AG09309 (cell line): Measurements from ENCODE around the gene MARK3.

Experiments used
- DNase-seq: peaks from one replicate; pipeline ENCODE4 v3.0.0-alpha.2; 2010; ENCODE audit warnings: low read depth
- H3K4me3 ChIP-seq: 2 replicates; pipeline ENCODE4 v1.5.1; 2011; ENCODE audit warnings: mild to moderate bottlenecking, low read depth, low read length, moderate library complexity; ENCODE audit not compliant: control insufficient read depth
- TF ChIP-seq, protein P1 (sequence below): IDR thresholded peaks from 2 replicates; pipeline ENCODE4 v1.5.1; 2011; ENCODE audit warnings: mild to moderate bottlenecking, low read depth, low read length, inconsistent platforms; ENCODE audit not compliant: insufficient read depth, control insufficient read depth; ENCODE audit errors: missing control alignments

MARK3 gene

DNA sequence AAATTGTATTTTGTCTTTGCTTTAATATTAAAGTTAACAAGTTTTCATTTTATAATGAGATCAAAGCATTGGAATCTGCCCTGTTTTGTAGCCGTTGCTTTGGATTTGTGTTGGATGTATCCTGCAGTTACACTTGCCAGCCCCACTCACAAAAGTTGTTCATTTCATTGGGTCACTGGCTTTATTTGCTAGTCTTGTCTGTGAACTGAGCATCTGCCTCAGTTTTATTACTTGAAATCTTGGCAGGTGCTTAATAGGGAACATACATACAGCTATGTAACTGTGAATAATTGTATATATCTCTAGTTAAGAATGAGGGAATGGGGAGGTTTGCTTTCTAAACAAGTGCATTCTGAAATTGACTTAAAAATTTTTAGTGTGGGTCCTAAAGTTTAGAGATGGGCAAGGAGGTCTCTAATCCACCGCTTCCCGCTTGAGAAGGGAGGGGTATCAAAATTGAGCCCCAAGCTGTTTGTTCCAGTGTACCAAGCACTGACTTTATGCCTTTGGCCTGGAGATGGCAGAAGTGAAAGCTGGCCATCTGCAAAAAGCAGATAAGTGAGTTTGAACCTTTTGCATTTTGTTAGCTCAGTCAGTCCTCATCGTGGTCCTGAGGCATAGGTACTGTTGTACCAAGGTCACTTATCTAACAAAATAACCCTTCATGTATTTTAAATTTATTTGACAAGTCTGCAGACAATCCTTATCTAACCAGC is 41.9 kb upstream of the MARK3 start:
- TF ChIP-seq, protein P1, sequence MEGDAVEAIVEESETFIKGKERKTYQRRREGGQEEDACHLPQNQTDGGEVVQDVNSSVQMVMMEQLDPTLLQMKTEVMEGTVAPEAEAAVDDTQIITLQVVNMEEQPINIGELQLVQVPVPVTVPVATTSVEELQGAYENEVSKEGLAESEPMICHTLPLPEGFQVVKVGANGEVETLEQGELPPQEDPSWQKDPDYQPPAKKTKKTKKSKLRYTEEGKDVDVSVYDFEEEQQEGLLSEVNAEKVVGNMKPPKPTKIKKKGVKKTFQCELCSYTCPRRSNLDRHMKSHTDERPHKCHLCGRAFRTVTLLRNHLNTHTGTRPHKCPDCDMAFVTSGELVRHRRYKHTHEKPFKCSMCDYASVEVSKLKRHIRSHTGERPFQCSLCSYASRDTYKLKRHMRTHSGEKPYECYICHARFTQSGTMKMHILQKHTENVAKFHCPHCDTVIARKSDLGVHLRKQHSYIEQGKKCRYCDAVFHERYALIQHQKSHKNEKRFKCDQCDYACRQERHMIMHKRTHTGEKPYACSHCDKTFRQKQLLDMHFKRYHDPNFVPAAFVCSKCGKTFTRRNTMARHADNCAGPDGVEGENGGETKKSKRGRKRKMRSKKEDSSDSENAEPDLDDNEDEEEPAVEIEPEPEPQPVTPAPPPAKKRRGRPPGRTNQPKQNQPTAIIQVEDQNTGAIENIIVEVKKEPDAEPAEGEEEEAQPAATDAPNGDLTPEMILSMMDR = no peak
- DNase-seq = no peak

DNA sequence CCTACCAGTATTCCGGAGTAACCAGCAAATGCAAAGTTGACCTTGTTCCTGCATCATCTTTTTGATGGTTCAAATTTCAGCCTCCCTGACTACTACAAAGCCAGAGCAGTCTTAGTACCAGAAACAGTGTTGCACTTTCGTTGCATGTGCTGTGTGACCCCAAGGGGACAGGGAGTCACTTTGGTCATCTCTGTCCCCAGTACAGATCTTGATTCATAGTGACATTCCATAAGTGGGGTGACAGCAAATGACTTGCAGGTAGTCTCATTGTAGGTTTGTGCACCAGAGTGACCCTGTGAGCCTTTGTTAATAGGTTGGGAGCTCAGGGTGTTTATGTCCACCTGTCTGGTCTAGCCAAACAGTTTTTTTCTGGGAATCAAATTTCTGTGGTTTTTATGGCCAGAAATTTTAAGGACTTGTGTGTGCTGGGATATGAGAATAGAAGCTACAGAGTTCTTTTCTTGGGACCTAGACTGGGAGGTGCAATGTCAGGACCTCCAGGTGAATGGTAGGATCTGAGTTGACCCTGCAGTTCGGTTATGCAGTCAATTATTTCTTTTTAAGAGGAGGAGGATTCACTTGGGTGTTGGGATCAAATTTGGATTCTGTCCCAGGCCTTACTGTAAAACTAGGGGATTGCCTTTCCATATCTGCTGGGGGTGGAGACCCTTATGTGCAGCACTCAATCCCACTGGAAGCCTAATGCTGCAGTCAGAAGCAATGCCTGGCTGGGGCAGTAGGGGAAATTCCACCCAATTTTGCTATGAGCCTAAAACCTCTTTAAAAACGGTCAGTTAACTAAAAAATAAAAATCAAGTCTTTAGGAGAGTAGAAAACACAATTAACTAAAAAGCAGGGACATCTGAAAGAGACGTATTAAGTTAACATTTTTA is 41.1 kb upstream of the MARK3 start:
- no peak for DNase-seq
- no peak overlapping the region for H3K4me3 ChIP-seq
- TF ChIP-seq, protein P1 = no peak

More for the DNA sequence above, 41.9 kb upstream of the MARK3 start:
- no peak overlapping the region for H3K4me3 ChIP-seq

- no peak for DNase-seq
- H3K4me3 ChIP-seq = no peak overlapping the region
- TF ChIP-seq, protein P1 = no peak
These were observed 38.9 kb upstream of the MARK3 start for GRCh38 chr14:103346286-103346685.

- H3K4me3 ChIP-seq = no peak overlapping the region
- TF ChIP-seq, protein P1 = no peak
- no peak for DNase-seq
These were observed 38.0 kb upstream of the MARK3 start for GRCh38 chr14:103347091-103347815.

GRCh38 chr14:103348154-103348553 is 37.1 kb upstream of the MARK3 start:
- H3K4me3 ChIP-seq = no peak overlapping the region
- TF ChIP-seq, protein P1 = no peak

DNA sequence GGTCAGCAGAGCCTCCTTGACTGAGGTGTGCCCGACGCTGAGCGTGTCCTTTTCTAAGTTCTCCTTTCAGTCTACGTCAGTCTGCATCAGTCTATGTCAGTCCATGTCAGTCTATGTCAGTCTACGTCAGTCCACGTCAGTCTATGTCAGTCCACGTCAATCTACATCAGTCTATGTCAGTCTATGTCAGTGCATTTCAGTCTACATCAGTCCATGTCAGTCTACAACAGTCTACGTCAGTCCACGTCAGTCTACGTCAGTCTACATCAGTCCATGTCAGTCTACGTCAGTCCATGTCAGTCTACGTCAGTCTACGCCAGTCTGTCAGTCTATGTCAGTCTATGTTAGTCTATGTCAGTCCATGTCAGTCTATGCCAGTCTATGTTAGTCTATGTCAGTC is 35.2 kb upstream of the MARK3 start:
- TF ChIP-seq, protein P1 = no peak
- no peak for DNase-seq
- H3K4me3 ChIP-seq = no peak overlapping the region

More at GRCh38 chr14:103348154-103348553, 37.1 kb upstream of the MARK3 start:
- DNase-seq = no peak
